IMR-90 (cell line): ENCODE measurements around the gene CAB39. TPM values are rescaled to one million over a fixed set of nuclear protein-coding genes. Genes with fewer than 3 reads are reported as not detected.

Experiments
- ATAC-seq: fragments of 200-7000 bp; cut with Tn5 transposase; 2 replicates; pipeline ENCODE4 v1.9.1; 2020; ENCODE audit warnings: low read depth, mild to moderate bottlenecking, moderate library complexity
- BruUV-seq: library from RNA; stranded (reverse); fragments of 400-500 nt; replicated peaks from 2 replicates; lab custom pipeline; 2021; lab: Mats Ljungman, UMichigan
- CTCF ChIA-PET: fragments of 300-600 bp; formaldehyde crosslinking; extraction: SDS; loops from one replicate; lab custom pipeline; 2021; ENCODE audit warnings: antibody characterized with exemption; lab: Yijun Ruan, JAX
- POLR2A ChIA-PET: fragments of 300-600 bp; sonication (Branson Sonifier 250); formaldehyde crosslinking; loops from one replicate; lab custom pipeline; 2022; ENCODE audit warnings: antibody characterized with exemption; ENCODE audit not compliant: unreplicated experiment; lab: Charles Lee
- DNase-seq: peaks from one replicate; pipeline ENCODE4 v3.0.0; 2013
- H2AFZ ChIP-seq: replicated peaks from 2 replicates; pipeline ENCODE3; 2013; ENCODE audit warnings: low read length, mild to moderate bottlenecking; ENCODE audit not compliant: poor library complexity
- H2AK5ac ChIP-seq: 2 replicates; pipeline ENCODE4 v1.6.1; 2013; ENCODE audit warnings: low read depth, low read length, inconsistent platforms
- H2AK9ac ChIP-seq: replicated peaks from 2 replicates; pipeline ENCODE3; 2013; ENCODE audit warnings: mild to moderate bottlenecking, low read depth, low read length, moderate library complexity; ENCODE audit not compliant: poor library complexity
- H2BK120ac ChIP-seq: 2 replicates; pipeline ENCODE4 v1.6.1; 2013; ENCODE audit warnings: low read depth, low read length, inconsistent platforms
- H2BK15ac ChIP-seq: 3 replicates; pipeline ENCODE4 v1.6.1; 2013; ENCODE audit warnings: low read depth, low read length, inconsistent platforms
- H2BK20ac ChIP-seq: 2 replicates; pipeline ENCODE4 v1.6.1; 2013; ENCODE audit warnings: low read depth, mild to moderate bottlenecking, inconsistent platforms, low read length, moderate library complexity
- H2BK5ac ChIP-seq: 2 replicates; pipeline ENCODE4 v1.6.1; 2013; ENCODE audit warnings: mild to moderate bottlenecking, low read depth, low read length, inconsistent platforms; ENCODE audit not compliant: poor library complexity, severe bottlenecking
- H3K14ac ChIP-seq: replicated peaks from 2 replicates; pipeline ENCODE4 v1.6.1; 2013; ENCODE audit warnings: low read depth, low read length, inconsistent platforms
- H3K18ac ChIP-seq: 2 replicates; pipeline ENCODE4 v1.6.1; 2013; ENCODE audit warnings: low read depth, low read length, control low read depth
- H3K23ac ChIP-seq: 2 replicates; pipeline ENCODE4 v1.6.1; 2013; ENCODE audit warnings: low read depth, low read length, inconsistent platforms
- H3K27ac ChIP-seq: 2 replicates; pipeline ENCODE4 v1.5.1; 2013; ENCODE audit warnings: mild to moderate bottlenecking, control low read depth, low read length; ENCODE audit not compliant: insufficient read depth
- H3K27me3 ChIP-seq: 2 replicates; pipeline ENCODE4 v1.6.1; 2013; ENCODE audit warnings: low read length; ENCODE audit not compliant: control insufficient read depth, insufficient read depth
- H3K36me3 ChIP-seq: 2 replicates; pipeline ENCODE4 v1.6.1; 2013; ENCODE audit warnings: low read length, mixed read lengths; ENCODE audit not compliant: control insufficient read depth, insufficient read depth
- H3K4ac ChIP-seq: 2 replicates; pipeline ENCODE4 v1.6.1; 2013; ENCODE audit warnings: low read depth, low read length, inconsistent platforms
- H3K4me1 ChIP-seq: 2 replicates; pipeline ENCODE4 v1.6.1; 2013; ENCODE audit warnings: low read length, mixed read lengths; ENCODE audit not compliant: control insufficient read depth, insufficient read depth
- H3K4me2 ChIP-seq: 2 replicates; pipeline ENCODE4 v1.6.1; 2013; ENCODE audit warnings: low read depth, mild to moderate bottlenecking, control low read depth, low read length, moderate library complexity
- H3K4me3 ChIP-seq: 2 replicates; pipeline ENCODE4 v1.5.1; 2013; ENCODE audit warnings: low read depth, mild to moderate bottlenecking, control low read depth, low read length, moderate library complexity; ENCODE audit not compliant: insufficient read depth
- H3K56ac ChIP-seq: 2 replicates; pipeline ENCODE4 v1.6.1; 2013; ENCODE audit warnings: low read length, inconsistent platforms; ENCODE audit not compliant: insufficient read depth; ENCODE audit errors: extremely low read depth
- H3K79me1 ChIP-seq, 2 experiments: 2 replicates each; pipeline ENCODE4 v1.6.1; 2013; ENCODE audit warnings: low read length in 2 of 2, inconsistent platforms in 1 of 2, low read depth in 1 of 2
- H3K9ac ChIP-seq: 2 replicates; pipeline ENCODE4 v1.6.1; 2013; ENCODE audit warnings: low read depth, low read length, control low read depth
- H3K9me1 ChIP-seq: 2 replicates; pipeline ENCODE4 v1.6.1; 2013; ENCODE audit warnings: low read length, inconsistent platforms; ENCODE audit not compliant: insufficient read depth
- H3K9me3 ChIP-seq: 2 replicates; pipeline ENCODE4 v1.6.1; 2013; ENCODE audit warnings: low read length; ENCODE audit not compliant: control insufficient read depth, insufficient read depth
- H4K20me1 ChIP-seq: 2 replicates; pipeline ENCODE4 v1.6.1; 2013; ENCODE audit warnings: low read length, inconsistent platforms; ENCODE audit not compliant: insufficient read depth
- H4K5ac ChIP-seq: 2 replicates; pipeline ENCODE4 v1.6.1; 2013; ENCODE audit warnings: mild to moderate bottlenecking, low read depth, low read length, control low read depth
- H4K8ac ChIP-seq, 2 experiments: 2 replicates each; pipeline ENCODE4 v1.6.1; 2013; ENCODE audit warnings: low read depth in 2 of 2, low read length in 2 of 2, control low read depth in 1 of 2, inconsistent platforms in 1 of 2
- H4K91ac ChIP-seq: 2 replicates; pipeline ENCODE4 v1.6.1; 2013; ENCODE audit warnings: low read depth, low read length, inconsistent platforms; ENCODE audit not compliant: insufficient read depth
- ELK1 ChIP-seq: fragments of 150-350 bp; IDR thresholded peaks from 2 replicates; pipeline ENCODE4 v1.6.1; 2016; ENCODE audit warnings: low read depth, mild to moderate bottlenecking, low read length, moderate library complexity, borderline replicate concordance
- MXI1 ChIP-seq: IDR thresholded peaks from 2 replicates; pipeline ENCODE4 v1.6.1; 2012; ENCODE audit warnings: low read depth, mild to moderate bottlenecking, low read length, moderate library complexity, borderline replicate concordance
- POLR2A ChIP-seq: IDR thresholded peaks from 2 replicates; pipeline ENCODE4 v1.6.1; 2012; ENCODE audit warnings: mild to moderate bottlenecking, low read depth, low read length
- RAD21 ChIP-seq: IDR thresholded peaks from 2 replicates; pipeline ENCODE4 v1.6.1; 2012; ENCODE audit warnings: low read length, improper control_type of control experiment
- WGBS, 2 experiments: methylation state at CpG; one replicate each; pipeline versions ENCODE4 v1.1.5 to v1.1.7; 2013; ENCODE audit warnings: missing lambda C conversion rate in 2 of 2; ENCODE audit not compliant: insufficient read length in 1 of 2; ENCODE audit errors: extremely low coverage in 2 of 2; 5-methylcytosine and 5-hydroxymethylcytosine counted together
- dilution Hi-C: fragments of 300-500 bp; cut with HindIII; formaldehyde crosslinking; loops from one replicate; pipeline ENCODE4 v1.14.3; 2018; ENCODE audit warnings: low sequenced_read_pairs; ENCODE audit not compliant: unreplicated experiment
- in situ Hi-C: fragments of 300-500 bp; cut with MboI; formaldehyde crosslinking; loops from 3 replicates; pipeline ENCODE4 v1.14.3; 2019; ENCODE audit warnings: low sequenced_read_pairs, inconsistent platforms, mixed read lengths
- intact Hi-C: fragments of 100-400 bp; cut with micrococcal nuclease; formaldehyde crosslinking; loops from 2 replicates; pipeline ENCODE4 v1.10.0; 2022
- polyA plus RNA-seq, 3 experiments: library from polyadenylated mRNA; depleted of rRNA; stranded (reverse); fragments of >200 nt; gene quantifications; 2 replicates each; pipeline ENCODE4 v1.2.3, GENCODE V29; 2012; ENCODE audit warnings: low replicate concordance in 1 of 3
- total RNA-seq: library from RNA; depleted of rRNA; stranded (reverse); fragments of >200 nt; gene quantifications from 2 replicates; pipeline ENCODE4 v1.2.3, GENCODE V29; 2012

Gene CAB39
- total and polyA plus RNA-seq, 2 of the 4 experiments (the other 2 are of a cell fraction) = 38.2 to 71.7 TPM

GRCh38 chr2:230765611-230766300 lies 53.1 kb downstream of the CAB39 start:
- ATAC-seq = no peak
- Histone ChIP-seq H2AK5ac (no peak overlapping the region), H3K56ac (no peak overlapping the region), H3K4ac (no peak overlapping the region), H2BK120ac (no peak overlapping the region), H3K23ac (no peak overlapping the region), H3K4me1 (no peaks in the 10 kb centered on the region), H3K9me3 (no peaks in the 10 kb centered on the region), H2AK9ac (no peak overlapping the region), H3K79me1 (peaks cover 35 to 73% of the 10 kb centered on the region in 2 experiments), H2BK5ac (no peak overlapping the region), H3K36me3 (peaks cover 20% of the 10 kb centered on the region), H2BK20ac (no peak overlapping the region), H2BK15ac (no peak overlapping the region), H3K4me2 (no peak overlapping the region), H4K91ac (no peak overlapping the region), H3K27me3 (no peaks in the 10 kb centered on the region), H4K20me1 (peaks cover 21% of the 10 kb centered on the region), H3K9ac (no peak overlapping the region), H3K14ac (no peak overlapping the region; the same call in 1 of the 2 replicates), H3K9me1 (peaks cover 13% of the 10 kb centered on the region), H2AFZ (no peak overlapping the region), H3K4me3 (no peak overlapping the region), H4K5ac (no peak overlapping the region), H4K8ac (no peak overlapping the region), H3K18ac (no peak overlapping the region), H3K27ac (no peak overlapping the region)
- in situ Hi-C loops (no loop called here), intact Hi-C loops (no loop called here), dilution Hi-C loops (no loop called here)
- ChIA-PET CTCF (interaction anchor here (1.2 kb wide), 1 partner anchor 9 kb away, joined by 3 read pairs; no protein-coding TSS in a partner anchor), POLR2A (no interaction called here)
- no TSS peak for BruUV-seq
- WGBS, 2 experiments = no CpG with 5 or more reads among the region's 4 CpGs
- no peak for DNase-seq
- TF ChIP-seq MXI1 (no peak), RAD21 (no peak), POLR2A (no peak), ELK1 (no peak)
